Endothelial cell (in vitro differentiated cells): ENCODE data around the gene DYRK1A. TPM values are rescaled to one million over a fixed set of nuclear protein-coding genes. Genes with fewer than 3 reads are reported as not detected.
A peak's percentile ranks its signal among the peaks of the same experiment; 100 is the strongest.

Experiments
- DNase-seq: peaks from one replicate; pipeline ENCODE4 v3.0.0; 2021; ENCODE audit warnings: low spot score
- H3K27ac Mint-ChIP-seq: one replicate; pipeline ENCODE4 v1.8.0; 2021; ENCODE audit warnings: mixed read lengths, inconsistent platforms; ENCODE audit not compliant: unreplicated experiment
- H3K27me3 Mint-ChIP-seq: one replicate; pipeline ENCODE4 v1.8.0; 2021; ENCODE audit warnings: mild to moderate bottlenecking, moderate library complexity, mixed read lengths, inconsistent platforms; ENCODE audit not compliant: unreplicated experiment
- H3K36me3 Mint-ChIP-seq: one replicate; pipeline ENCODE4 v1.8.0; 2021; ENCODE audit warnings: mild to moderate bottlenecking, low read depth, mixed read lengths, inconsistent platforms; ENCODE audit not compliant: unreplicated experiment
- H3K4me1 Mint-ChIP-seq: one replicate; pipeline ENCODE4 v1.8.0; 2021; ENCODE audit warnings: mild to moderate bottlenecking, mixed read lengths, inconsistent platforms; ENCODE audit not compliant: unreplicated experiment
- H3K4me3 Mint-ChIP-seq: one replicate; pipeline ENCODE4 v1.8.0; 2021; ENCODE audit warnings: mild to moderate bottlenecking, mixed read lengths, inconsistent platforms; ENCODE audit not compliant: unreplicated experiment
- H3K9me3 Mint-ChIP-seq: one replicate; pipeline ENCODE4 v1.8.0; 2021; ENCODE audit warnings: mixed read lengths, inconsistent platforms; ENCODE audit not compliant: unreplicated experiment
- total RNA-seq: library from RNA; stranded (reverse); fragmentation: NEBNext Ultra II Directional; extraction: Animal tissue kit (Norgen Biotek cat#: 25700); gene quantifications from one replicate; pipeline ENCODE4 v1.2.1, GENCODE V29; 2021; ENCODE audit not compliant: unreplicated experiment
- TF ChIP-seq, protein P1 (sequence below): fragments of 200-600 bp; sonication (generic); IDR thresholded peaks from one replicate; pipeline ENCODE4 v1.5.0; 2021; ENCODE audit warnings: antibody characterized with exemption; ENCODE audit not compliant: unreplicated experiment

The DYRK1A gene
- total RNA-seq, 1 donor from 2014 or later = 87.5 TPM

DNA sequence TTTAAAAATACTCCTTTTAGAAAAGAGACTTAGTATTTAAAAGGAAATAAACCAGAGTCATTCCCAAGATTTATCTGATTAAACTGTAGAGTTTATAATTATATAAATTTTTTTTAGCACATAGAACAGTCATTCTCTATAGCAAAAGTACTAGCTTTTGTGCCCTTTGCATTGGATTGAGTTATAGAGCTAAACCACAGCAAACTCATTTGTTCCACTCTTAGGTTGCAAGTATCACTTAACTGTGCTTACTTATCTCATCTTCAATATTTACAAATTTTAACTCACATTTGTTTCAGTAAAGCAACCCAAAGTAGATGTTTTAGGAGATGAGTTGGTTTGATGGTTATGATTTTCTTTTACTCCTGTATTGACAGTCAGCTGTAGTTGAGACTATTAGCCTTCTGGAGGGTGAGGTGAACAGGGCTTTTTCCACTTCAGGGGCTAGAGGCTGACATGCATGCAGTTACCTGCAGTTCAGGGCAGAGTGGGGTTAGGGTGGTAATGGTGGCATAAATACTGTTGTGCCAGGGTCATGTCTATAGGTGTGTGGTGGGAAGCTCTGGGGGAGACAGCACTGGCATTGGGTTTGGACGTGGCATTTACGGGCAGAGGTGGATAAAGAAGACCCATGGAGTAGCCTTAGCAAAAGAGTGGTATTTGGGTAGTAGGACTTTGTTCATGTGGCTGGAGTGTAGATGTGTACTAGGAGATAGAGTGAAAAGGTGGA is 42.1 kb downstream of the DYRK1A start:
- Mint-ChIP-seq H3K27ac (peak overlapping the region; percentile 39), H3K4me1 (peaks cover 22% of the 10 kb centered on the region), H3K9me3 (no peaks in the 10 kb centered on the region), H3K36me3 (no peaks in the 10 kb centered on the region), H3K27me3 (peaks cover 1% of the 10 kb centered on the region), H3K4me3 (no peak overlapping the region)
- TF ChIP-seq, protein P1, sequence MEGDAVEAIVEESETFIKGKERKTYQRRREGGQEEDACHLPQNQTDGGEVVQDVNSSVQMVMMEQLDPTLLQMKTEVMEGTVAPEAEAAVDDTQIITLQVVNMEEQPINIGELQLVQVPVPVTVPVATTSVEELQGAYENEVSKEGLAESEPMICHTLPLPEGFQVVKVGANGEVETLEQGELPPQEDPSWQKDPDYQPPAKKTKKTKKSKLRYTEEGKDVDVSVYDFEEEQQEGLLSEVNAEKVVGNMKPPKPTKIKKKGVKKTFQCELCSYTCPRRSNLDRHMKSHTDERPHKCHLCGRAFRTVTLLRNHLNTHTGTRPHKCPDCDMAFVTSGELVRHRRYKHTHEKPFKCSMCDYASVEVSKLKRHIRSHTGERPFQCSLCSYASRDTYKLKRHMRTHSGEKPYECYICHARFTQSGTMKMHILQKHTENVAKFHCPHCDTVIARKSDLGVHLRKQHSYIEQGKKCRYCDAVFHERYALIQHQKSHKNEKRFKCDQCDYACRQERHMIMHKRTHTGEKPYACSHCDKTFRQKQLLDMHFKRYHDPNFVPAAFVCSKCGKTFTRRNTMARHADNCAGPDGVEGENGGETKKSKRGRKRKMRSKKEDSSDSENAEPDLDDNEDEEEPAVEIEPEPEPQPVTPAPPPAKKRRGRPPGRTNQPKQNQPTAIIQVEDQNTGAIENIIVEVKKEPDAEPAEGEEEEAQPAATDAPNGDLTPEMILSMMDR = no peak
- DNase-seq = no peak

DNA sequence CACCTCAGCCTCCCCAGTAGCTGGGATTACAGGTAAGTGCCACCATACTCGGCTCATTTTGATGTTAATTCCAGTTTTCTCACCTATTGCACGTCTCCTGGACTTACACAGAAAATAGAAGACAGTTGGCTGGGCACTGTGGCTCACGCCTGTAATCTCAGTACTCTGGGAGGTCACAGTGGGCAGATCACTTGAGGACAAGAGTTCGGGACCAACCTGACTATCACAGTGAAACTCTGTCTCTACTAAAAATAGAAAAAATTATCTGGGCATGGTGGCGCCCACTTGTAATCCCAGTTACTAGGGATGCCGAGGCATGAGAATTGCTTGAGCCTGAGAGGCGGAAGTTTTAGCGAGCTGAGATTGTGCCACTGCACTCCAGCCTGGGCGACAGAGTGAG is 44.1 kb downstream of the DYRK1A start:
- no peaks in the 10 kb centered on the region for H3K9me3 Mint-ChIP-seq
- no peak for DNase-seq
- TF ChIP-seq, protein P1 = no peak
- H3K36me3 Mint-ChIP-seq = no peaks in the 10 kb centered on the region
- H3K27me3 Mint-ChIP-seq = peaks cover 1% of the 10 kb centered on the region
- no peak overlapping the region for H3K4me3 Mint-ChIP-seq
- no peak overlapping the region for H3K27ac Mint-ChIP-seq
- peaks cover 25% of the 10 kb centered on the region for H3K4me1 Mint-ChIP-seq

DNA sequence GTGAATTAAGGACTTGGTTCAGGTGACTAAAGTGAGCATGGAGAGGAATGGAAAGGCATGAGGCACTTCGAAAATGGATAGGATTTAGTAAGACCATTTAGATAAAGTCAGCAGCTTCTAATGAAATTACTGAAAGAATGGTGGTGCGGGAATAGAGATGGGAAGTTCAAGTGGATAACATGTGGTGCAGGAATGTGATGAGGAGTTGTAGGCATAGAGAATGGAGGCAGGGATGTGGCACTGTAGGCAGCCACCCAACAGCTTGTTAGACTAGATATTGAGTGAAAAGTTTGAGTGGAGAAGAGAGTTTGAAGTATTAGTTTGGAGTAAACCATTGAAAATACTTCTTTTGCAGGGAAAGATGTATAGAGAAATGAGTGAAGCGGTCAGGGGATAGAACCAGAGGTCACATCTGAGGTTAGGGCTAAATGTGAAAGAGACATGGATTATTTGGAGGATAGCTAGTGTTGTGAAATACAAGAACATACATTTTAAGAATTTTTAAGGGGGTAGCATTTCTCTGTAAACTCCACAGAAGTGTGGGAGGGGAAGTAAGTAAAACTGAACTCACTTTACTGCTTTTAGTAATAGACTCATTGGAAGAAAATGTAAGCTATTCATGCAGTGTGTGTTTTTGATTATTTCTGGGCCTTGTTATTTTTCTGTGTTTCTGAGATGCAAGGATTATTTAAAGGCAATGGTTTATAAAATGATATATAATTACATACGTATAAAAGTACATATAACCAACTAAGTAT is 46.2 kb downstream of the DYRK1A start:
- H3K4me3 Mint-ChIP-seq = no peak overlapping the region
- no peak for DNase-seq
- no peaks in the 10 kb centered on the region for H3K9me3 Mint-ChIP-seq
- peaks cover 29% of the 10 kb centered on the region for H3K4me1 Mint-ChIP-seq
- peaks cover 1% of the 10 kb centered on the region for H3K27me3 Mint-ChIP-seq
- peak overlapping the region; percentile 27 for H3K27ac Mint-ChIP-seq
- H3K36me3 Mint-ChIP-seq = no peaks in the 10 kb centered on the region
- TF ChIP-seq, protein P1 = no peak

DNA sequence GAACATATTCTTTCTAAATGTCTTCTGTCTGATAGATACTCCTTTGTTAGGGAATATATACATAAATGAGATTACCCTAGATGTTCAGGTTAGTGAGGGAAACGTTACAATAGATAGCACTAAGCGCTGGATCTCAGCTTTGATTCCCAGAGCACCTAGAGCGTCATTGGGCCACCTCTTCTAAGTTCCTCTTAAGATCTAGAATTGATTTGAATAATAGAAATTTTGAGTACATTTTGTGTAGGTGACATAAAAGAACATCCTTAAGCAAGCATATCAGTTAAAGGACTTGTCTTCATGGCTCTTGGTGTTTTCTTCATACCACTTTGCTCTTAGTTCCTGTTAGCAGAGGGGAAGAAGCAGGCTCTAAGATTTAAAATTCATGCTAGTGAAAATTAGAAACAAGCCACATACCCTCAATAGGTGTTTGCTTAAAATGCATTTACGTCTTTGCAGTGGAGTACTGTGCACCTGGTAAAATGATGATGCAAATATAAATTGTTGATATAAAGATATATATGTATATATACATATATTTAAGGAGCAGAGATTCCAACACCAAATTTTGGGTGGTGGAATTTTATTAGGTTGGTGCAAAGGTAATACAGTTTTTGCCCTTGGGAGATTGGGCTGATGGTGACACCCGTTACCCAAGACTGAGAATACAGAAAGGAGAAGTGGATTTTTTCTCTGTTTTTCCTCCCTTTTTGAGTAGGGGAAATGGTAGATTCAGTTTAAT is 47.1 kb downstream of the DYRK1A start:
- DNase-seq = no peak
- Mint-ChIP-seq H3K27ac (no peak overlapping the region), H3K4me1 (peaks cover 33% of the 10 kb centered on the region), H3K9me3 (no peaks in the 10 kb centered on the region), H3K36me3 (no peaks in the 10 kb centered on the region), H3K4me3 (no peak overlapping the region), H3K27me3 (peaks cover 1% of the 10 kb centered on the region)
- TF ChIP-seq, protein P1 = no peak
